ENCODE measurements around the gene UTS2R. TPM values are rescaled to one million over a fixed set of nuclear protein-coding genes. Genes with fewer than 3 reads are reported as not detected.

The UTS2R gene
- polyA plus RNA-seq, 1 donor from 2014 or later: not detected

DNA sequence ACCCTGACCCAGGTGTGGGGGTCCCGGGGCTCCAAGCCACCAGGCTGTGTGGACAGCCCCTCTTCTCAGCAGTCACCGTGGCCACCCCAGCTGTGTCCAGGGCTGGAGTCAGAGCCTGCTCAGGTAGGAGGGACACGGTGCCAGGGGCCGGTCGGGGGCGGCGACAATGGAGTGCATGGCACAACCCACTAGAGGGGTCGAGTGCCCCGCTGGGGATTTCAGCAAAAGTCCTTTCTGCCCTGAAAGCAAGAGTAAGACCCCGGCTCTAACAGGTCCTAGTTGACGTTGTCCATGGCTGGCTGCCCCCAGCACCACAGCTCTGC, 11.3 kb downstream of the UTS2R start (continued):
- TF ChIP-seq, protein P1, sequence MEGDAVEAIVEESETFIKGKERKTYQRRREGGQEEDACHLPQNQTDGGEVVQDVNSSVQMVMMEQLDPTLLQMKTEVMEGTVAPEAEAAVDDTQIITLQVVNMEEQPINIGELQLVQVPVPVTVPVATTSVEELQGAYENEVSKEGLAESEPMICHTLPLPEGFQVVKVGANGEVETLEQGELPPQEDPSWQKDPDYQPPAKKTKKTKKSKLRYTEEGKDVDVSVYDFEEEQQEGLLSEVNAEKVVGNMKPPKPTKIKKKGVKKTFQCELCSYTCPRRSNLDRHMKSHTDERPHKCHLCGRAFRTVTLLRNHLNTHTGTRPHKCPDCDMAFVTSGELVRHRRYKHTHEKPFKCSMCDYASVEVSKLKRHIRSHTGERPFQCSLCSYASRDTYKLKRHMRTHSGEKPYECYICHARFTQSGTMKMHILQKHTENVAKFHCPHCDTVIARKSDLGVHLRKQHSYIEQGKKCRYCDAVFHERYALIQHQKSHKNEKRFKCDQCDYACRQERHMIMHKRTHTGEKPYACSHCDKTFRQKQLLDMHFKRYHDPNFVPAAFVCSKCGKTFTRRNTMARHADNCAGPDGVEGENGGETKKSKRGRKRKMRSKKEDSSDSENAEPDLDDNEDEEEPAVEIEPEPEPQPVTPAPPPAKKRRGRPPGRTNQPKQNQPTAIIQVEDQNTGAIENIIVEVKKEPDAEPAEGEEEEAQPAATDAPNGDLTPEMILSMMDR (IDR thresholded peaks at IDR 0.05; ENCODE audit: poor library complexity, severe bottlenecking): no peak
- no peak for TF ChIP-seq EP300 (conservative IDR thresholded peaks at IDR 0.05; ENCODE audit: poor library complexity, severe bottlenecking)

DNA sequence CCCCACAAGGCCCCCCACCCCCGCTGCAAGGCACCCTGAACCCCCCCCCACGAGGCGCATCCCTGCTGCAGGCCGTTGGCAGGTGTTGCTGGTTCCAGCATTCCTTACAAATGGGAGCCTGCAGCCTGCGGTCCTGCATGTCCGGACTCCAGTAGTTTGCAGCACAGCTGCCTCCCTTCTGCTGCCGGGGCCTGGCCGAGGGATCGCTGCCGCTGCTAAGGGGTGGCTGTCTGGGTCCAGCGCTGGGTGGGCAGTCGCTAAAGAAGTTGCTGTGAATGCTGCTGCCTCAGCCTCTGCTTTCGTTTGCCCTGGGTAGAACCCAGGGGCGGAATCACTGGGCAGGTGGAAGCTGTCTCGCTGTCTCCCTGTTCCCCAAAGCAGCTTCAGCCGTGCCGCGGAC, 11.8 kb downstream of the UTS2R start:
- Histone ChIP-seq H3K27ac (ENCODE audit: low read length) (no peak overlapping the region), H3K27me3 (ENCODE audit: insufficient read depth, low read depth, low read length) (no peaks in the 10 kb centered on the region), H3K9me3 (ENCODE audit: low read length) (no peaks in the 10 kb centered on the region), H3K9me2 (ENCODE audit: insufficient read depth, low read length) (no peaks in the 10 kb centered on the region), H3K4me3 (ENCODE audit: low read length) (no peak overlapping the region), H4K20me1 (ENCODE audit: insufficient read depth) (no peaks in the 10 kb centered on the region), H3K4me2 (ENCODE audit: low read length) (no peak overlapping the region), H2AFZ (ENCODE audit: low read depth, low read length) (no peak overlapping the region), H3F3A (ENCODE audit: insufficient read depth, low read length, poor library complexity, severe bottlenecking) (no peaks in the 10 kb centered on the region), H3K36me3 (ENCODE audit: insufficient read depth, low read length) (no peaks in the 10 kb centered on the region), H3K79me2 (replicated peaks; ENCODE audit: insufficient read depth, low read length) (no peaks in the 10 kb centered on the region), H3K9ac (ENCODE audit: low read length) (no peak overlapping the region)
- TF ChIP-seq RAD21 (conservative IDR thresholded peaks at IDR 0.05) (no peak), POLR2AphosphoS5 (IDR thresholded peaks at IDR 0.05) (no peak), SMC3 (conservative IDR thresholded peaks at IDR 0.05; ENCODE audit: poor library complexity) (no peak), EP300 (conservative IDR thresholded peaks at IDR 0.05; ENCODE audit: poor library complexity, severe bottlenecking) (no peak)

- no peak overlapping the region for H3K4me3 ChIP-seq (ENCODE audit: low read length)
- H3K27ac ChIP-seq (ENCODE audit: low read length): no peak overlapping the region
- H4K20me1 ChIP-seq (ENCODE audit: insufficient read depth): no peaks in the 10 kb centered on the region
- no peaks in the 10 kb centered on the region for H3K79me2 ChIP-seq (replicated peaks; ENCODE audit: insufficient read depth, low read length)
- no peak overlapping the region for H3K4me2 ChIP-seq (ENCODE audit: low read length)
- no peaks in the 10 kb centered on the region for H3K9me3 ChIP-seq (ENCODE audit: low read length)
- H3F3A ChIP-seq (ENCODE audit: insufficient read depth, low read length, poor library complexity, severe bottlenecking): no peaks in the 10 kb centered on the region
- H3K9ac ChIP-seq (ENCODE audit: low read length): no peak overlapping the region
- TF ChIP-seq RAD21 (conservative IDR thresholded peaks at IDR 0.05) (no peak), POLR2AphosphoS5 (IDR thresholded peaks at IDR 0.05) (no peak), SMC3 (conservative IDR thresholded peaks at IDR 0.05; ENCODE audit: poor library complexity) (no peak), MXI1 (conservative IDR thresholded peaks at IDR 0.05; ENCODE audit: poor library complexity, severe bottlenecking) (no peak), REST (IDR thresholded peaks at IDR 0.05; ENCODE audit: borderline replicate concordance) (no peak), EP300 (conservative IDR thresholded peaks at IDR 0.05; ENCODE audit: poor library complexity, severe bottlenecking) (no peak), TAF1 (IDR thresholded peaks at IDR 0.05; ENCODE audit: low read depth) (no peak), EZH2 (IDR thresholded peaks at IDR 0.05; ENCODE audit: borderline replicate concordance, insufficient read depth, low read length, poor library complexity, severe bottlenecking) (no peak)
- TF ChIP-seq, protein P1 (IDR thresholded peaks at IDR 0.05; ENCODE audit: poor library complexity, severe bottlenecking): no peak
- H2AFZ ChIP-seq (ENCODE audit: low read depth, low read length): no peak overlapping the region
- no peaks in the 10 kb centered on the region for H3K27me3 ChIP-seq (ENCODE audit: insufficient read depth, low read depth, low read length)
- no peaks in the 10 kb centered on the region for H3K9me2 ChIP-seq (ENCODE audit: insufficient read depth, low read length)
- no peaks in the 10 kb centered on the region for H3K36me3 ChIP-seq (ENCODE audit: insufficient read depth, low read length)
Measured at GRCh38 chr17:82384051-82384729, 12.6 kb downstream of the UTS2R start.
